ENCODE results near the gene RAB2B.

RAB2B gene

DNA sequence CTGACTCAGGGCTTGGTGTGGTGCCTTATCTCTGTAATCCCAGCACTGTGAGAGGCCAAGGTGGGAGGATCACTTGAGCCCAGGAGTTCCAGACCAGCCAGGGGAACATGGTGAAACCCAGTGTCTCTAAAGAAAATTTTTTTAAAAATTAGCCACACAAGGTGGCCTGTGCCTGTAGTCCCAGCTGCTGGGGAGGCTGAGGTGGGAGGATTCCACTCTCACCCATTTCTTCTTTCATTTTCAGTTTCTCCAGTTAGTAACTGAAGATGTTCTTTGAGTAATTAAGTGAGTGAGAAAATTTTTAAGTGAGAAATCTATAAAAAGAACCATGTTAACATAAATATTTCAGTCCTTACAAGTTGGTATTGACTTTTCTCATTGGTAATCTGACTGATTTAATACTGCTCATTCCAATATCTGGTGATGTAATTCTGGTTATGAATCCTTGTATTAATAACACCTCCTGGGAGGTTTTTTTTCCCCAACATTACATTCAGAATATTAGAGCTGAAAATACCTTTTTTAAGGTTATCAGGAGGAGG, 28.3 kb upstream of the RAB2B start:
- TF ChIP-seq, protein P1, sequence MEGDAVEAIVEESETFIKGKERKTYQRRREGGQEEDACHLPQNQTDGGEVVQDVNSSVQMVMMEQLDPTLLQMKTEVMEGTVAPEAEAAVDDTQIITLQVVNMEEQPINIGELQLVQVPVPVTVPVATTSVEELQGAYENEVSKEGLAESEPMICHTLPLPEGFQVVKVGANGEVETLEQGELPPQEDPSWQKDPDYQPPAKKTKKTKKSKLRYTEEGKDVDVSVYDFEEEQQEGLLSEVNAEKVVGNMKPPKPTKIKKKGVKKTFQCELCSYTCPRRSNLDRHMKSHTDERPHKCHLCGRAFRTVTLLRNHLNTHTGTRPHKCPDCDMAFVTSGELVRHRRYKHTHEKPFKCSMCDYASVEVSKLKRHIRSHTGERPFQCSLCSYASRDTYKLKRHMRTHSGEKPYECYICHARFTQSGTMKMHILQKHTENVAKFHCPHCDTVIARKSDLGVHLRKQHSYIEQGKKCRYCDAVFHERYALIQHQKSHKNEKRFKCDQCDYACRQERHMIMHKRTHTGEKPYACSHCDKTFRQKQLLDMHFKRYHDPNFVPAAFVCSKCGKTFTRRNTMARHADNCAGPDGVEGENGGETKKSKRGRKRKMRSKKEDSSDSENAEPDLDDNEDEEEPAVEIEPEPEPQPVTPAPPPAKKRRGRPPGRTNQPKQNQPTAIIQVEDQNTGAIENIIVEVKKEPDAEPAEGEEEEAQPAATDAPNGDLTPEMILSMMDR (conservative IDR thresholded peaks at IDR 0.05; ENCODE audit: low read depth, low read length) = no peak
- DNase-seq (ENCODE audit: low read depth) = no peak
- H3K4me3 ChIP-seq (ENCODE audit: low read length) = no peak overlapping the region

DNA sequence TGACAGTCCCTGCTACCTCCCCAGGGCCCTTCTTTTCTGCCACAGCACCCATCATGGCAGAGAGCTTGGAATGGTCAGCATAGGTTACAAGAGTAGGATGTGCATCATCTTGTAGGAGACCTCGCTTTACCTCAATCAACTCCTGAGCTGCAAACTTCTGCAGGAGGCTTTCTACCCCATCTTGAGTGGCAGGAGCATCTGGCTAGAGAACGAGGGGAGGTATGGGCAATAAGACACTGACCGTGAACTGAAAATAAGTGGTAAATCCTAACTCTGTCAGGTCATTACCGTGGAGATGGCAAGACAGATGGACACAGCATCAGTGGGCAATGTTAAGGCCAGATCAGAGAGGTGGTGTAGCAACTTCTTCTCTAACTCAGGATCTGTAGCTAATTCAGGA, 26.6 kb upstream of the RAB2B start:
- no peak for DNase-seq (ENCODE audit: low read depth)
- TF ChIP-seq, protein P1 (conservative IDR thresholded peaks at IDR 0.05; ENCODE audit: low read depth, low read length) = no peak
- H3K4me3 ChIP-seq (ENCODE audit: low read length) = no peak overlapping the region

DNA sequence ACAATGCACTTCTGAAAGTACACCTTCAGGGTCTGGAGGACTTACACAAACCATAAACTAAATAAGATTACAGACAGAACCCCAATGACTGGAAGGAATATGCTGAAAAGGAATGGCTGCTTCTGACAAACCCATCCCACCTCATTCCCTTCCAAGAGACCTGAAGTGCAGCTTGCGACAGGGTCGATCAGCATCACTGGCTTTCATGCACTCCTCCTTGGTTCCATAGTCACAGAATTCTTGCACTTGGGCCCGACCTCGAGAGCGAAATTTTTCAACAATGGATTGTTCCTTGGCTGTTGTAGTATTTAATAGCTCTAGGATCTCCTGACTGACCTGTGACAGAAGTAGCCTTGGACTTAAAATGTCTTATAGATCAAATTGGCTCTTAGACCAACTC, 24.8 kb upstream of the RAB2B start:
- no peak overlapping the region for H3K4me3 ChIP-seq (ENCODE audit: low read length)
- TF ChIP-seq, protein P1 (conservative IDR thresholded peaks at IDR 0.05; ENCODE audit: low read depth, low read length) = no peak
- DNase-seq (ENCODE audit: low read depth) = no peak

DNA sequence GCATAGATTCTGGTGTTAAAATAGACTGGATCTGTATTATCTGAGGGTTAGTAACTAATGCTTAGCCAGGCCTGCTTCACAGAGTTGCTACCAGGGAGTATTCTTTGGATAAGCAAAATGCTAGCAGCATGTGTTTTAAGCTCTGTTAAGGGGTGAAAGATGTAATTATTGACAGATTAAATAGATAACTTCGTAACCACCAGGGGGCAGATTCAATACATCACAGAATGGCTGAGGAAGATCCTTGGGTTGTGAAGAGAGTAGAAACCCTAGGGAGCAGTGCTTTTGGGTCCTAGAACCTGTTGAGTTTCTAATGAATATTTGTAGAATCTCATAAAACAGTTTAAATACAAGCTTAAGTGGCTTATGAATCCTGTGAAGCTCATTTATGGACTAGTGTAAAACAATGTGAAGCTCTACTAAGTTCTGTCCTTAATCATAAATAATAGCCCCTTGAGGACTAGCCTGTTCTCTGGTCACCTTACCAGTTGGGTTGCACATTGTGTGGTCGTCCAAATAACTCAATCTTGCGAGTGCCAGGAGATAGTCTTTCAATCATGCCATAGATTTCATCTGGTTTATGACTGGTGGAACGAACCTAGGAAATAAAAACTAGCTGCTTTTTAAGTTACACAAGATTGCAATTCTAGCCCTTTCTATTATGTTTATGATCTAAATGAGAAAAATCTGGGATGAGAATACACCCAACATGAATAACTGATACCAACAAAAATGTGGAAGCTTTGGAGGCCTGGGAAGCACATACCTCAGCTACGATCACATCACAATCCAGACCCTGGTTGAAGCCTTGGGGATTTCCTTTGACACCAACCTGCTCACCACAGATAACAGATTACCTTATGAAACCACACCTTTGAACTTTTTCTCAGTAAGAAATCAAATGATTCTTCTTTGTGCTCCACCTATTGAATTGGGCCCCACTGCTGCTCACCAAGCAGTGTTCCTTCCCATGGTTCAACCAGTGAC, 22.1 kb upstream of the RAB2B start:
- DNase-seq (ENCODE audit: low read depth) = no peak
- no peak overlapping the region for H3K4me3 ChIP-seq (ENCODE audit: low read length)
- TF ChIP-seq, protein P1 (conservative IDR thresholded peaks at IDR 0.05; ENCODE audit: low read depth, low read length) = peak; percentile 49

DNA sequence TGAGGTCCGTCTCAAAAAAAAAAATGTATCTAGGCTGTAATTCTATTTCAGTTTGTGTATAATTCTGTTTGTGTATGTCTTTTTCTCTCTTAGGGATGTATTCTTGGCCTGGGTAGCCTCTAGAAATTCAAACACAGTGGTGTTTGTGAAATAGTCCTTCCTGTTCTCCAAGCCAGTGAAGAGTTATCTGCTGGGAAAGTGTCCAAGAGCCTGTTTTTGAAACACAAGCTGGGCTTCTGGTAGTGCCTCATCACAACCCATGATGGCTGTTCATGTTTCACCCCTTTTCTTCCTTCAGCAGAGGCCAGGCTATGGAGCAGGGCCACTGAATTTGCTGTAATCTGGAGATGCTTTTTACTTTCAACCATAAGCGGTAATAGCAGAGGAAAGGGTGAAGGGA, 19.7 kb upstream of the RAB2B start:
- no peak overlapping the region for H3K4me3 ChIP-seq (ENCODE audit: low read length)
- TF ChIP-seq, protein P1 (conservative IDR thresholded peaks at IDR 0.05; ENCODE audit: low read depth, low read length) = no peak
- DNase-seq (ENCODE audit: low read depth) = no peak

DNA sequence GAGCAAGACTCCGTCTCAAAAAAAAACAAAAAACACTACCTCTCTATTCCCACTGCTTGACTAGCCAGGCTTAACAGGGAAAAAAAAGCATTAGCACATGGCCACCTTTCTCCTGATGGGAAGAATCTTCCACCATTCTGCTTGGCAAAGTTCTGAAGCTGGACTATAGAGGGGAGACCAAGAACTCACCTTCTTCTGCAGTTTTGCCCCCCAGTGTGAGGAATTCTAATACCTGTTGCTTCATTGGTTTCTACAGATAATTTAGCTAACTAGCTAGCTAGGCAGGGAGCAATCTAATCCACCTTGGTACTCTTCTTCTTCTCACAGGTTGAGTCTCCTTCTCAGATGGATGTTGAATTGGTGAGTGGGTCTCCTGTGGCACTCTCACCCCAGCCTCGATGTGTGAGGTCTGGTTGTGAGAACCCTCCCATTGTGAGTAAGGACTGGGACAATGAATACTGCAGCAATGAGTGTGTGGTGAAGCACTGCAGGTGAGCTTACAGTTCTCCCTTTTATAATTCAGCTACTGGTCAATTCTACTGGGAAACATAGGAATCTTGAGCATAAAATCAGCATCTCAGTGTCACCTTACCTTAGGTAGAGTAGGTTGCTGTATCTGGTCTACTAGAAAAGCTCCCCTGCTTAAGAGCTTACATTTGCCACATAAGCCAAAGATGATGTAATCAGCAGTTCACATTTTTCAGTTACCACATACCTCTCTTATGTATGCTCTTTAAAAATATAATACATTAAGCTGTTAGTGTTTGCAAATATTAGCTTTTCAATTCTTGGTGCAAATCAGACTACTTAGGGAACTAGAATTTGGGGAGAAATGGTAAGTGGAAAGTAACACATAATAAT, 18.4 kb upstream of the RAB2B start:
- TF ChIP-seq, protein P1 (conservative IDR thresholded peaks at IDR 0.05; ENCODE audit: low read depth, low read length) = no peak
- no peak overlapping the region for H3K4me3 ChIP-seq (ENCODE audit: low read length)
- DNase-seq (ENCODE audit: low read depth) = no peak

All from retinal pigment epithelial cell (primary cell).